HG03060 (cell line): ENCODE data around the gene FITM2.

Experiments used
- ATAC-seq: cut with Tn5 transposase; IDR thresholded peaks from one replicate; pipeline ENCODE4 v1.9.1; 2021; ENCODE audit warnings: low read depth, moderate number of reproducible peaks; ENCODE audit not compliant: unreplicated experiment

FITM2 gene

DNA sequence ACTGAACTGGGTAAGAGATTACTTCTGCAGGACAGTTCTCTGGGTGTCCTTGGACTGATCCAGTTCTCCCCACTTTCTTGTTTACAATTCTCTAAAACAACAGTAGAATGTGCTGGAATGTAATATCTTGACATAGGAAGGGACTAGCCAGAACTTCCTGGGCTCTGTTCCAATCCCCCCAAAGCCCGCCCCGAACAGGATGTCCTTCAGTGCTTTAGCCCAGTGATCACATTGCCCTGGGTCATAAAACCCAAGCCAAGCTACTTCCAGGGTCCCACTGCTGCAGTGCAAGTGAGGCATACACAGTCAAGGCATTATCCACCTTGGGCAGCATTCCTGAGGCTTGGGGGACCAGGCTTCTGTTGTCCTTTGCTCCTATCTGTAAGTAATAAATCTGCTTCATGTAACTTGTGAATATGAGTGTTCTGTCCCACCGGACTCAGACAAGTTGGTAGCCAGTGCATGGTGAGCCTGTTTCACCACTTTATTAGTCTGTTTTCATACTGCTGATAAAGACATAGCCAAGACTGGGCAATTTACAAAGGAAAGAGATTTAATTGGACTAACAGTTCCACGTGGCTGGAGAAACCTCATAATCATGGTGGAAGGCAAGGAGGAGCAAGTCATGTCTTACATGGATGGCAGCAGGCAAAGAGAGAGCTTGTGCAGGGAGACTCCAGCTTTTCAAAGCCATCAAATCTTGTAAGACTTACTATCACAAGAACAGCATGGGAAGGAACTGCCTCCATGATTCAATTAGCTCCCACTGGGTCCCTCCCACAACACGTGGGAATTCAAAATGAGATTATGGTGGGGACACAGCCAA is 23.5 kb downstream of the FITM2 start:
- no peak for ATAC-seq

GRCh38 chr20:44284032-44284431 is 27.0 kb downstream of the FITM2 start:
- no peak for ATAC-seq

- ATAC-seq, result no peak
Observed at GRCh38 chr20:44282192-44282591, 28.8 kb downstream of the FITM2 start.

- ATAC-seq, result no peak
Observed at GRCh38 chr20:44280387-44280786, 30.6 kb downstream of the FITM2 start.

DNA sequence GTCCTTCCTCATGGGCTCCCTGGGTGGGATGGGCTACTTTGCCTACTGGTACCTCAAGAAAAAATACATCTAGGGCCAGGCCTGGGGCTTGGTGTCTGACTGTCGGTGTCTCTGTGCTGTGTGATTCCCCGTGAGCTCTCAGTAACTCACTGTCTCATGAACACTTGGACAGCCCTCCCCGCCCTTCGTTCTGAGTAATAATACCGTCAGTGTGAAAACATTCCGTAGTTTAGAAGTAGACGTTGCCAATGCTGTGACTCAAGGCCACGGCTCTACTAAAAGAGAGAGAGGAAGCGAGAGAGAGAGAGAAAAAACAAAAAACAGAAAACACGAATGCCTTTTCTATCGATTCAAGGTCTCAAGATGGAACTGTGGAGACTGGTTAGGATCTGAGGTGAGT is 31.8 kb downstream of the FITM2 start:
- no peak for ATAC-seq

GRCh38 chr20:44274303-44275017 is 36.5 kb downstream of the FITM2 start:
- ATAC-seq, result no peak

DNA sequence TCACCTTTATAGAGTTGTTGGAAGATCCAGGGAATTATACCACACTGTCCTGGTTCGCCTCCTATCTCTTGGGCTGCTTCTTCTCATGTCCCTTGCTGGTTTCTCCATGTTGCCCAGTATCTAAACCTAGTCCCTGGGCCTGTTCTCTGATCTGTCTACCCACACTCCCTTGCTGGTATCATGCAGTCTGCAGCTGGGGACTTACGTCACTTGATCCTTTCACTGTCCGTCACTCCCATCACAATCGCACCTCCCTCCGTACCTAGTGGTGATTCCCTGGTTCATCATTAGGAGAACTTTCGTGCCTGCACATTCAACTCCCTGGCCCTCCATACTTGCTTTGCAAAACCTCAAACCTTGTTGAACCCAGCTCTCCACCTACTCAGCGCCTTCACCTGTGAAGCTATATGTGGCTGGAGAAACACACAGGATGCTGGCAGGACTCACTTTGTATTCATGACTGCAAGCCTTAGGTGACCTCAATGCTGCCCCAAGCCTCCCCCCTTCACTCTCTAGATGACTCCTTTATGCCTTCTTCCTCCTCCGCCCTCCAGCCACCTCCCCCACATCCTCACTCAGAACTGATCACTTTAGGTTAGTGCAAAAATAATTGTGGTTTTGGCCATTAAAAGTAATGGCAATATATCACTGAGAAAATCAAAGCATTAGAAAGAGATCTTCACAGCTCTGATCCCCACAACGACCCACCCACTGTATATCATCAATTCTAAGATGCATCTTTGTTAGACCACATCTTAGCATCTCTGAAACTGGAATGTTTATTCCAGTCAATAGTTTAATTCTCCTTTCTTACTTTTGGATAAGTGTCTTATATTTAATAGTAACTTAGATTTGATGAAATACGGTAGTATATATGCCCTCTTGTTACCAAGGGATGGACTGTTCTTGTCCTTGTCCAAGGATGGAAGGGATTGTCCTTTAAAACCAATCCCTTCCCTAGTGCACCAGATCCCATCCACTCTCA is 37.5 kb downstream of the FITM2 start:
- ATAC-seq, result no peak

DNA sequence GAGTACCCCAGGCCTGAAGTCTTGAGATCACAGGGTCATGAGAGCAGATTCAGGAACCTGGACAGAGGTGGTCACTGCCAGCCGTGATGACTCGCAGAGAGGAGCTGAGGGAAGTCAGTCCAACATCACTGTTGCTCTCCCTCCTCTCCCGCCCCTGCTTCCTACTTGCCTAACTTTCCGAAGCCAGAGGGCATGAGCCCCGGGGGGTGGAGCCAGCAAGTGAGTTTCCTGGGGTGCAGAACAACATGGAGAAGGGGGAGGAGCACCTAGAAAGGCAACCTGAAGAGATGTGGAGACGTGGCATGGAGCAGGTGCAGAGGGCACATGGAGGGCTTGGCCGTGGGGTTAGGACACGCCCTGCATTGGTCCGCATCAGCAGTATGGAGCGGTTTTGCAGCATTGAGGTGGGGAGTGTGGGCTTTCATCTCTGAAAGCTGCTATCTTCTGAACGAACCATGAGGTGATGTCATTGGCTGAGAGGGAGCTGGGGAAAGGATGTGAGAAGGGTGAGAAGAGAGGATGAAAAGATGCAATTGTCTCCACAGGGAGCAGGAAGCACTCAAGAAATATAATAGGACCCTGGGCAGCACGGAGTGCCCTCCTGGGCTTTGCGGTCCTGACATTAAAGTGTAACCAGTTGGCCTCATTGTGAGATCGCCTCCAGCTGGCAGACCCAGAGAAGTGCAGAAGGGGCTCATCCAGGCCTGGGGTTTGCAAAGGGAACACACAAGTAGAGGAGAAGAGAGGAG is 38.9 kb downstream of the FITM2 start:
- no peak for ATAC-seq

DNA sequence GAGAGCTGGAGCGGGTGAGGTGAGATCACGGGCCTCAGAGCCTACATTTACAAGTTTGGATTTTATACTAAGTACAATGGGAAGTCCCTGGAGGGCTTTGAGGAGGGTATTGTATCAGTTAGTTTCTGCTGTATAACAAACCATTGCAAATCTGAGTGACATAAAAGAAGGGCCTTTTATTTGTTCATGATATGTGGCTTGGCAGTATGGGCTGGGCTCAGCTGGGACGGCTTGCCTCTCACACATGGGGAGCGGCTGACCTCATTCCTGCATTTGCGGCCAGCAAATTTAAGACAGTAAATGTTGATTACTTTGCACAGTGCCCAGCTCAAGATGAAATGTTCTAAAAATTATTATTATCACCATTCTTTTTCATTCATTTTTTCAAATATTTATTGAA is 42.2 kb downstream of the FITM2 start:
- no peak for ATAC-seq

- ATAC-seq, result no peak
Observed at GRCh38 chr20:44264287-44264686, 46.7 kb downstream of the FITM2 start.

DNA sequence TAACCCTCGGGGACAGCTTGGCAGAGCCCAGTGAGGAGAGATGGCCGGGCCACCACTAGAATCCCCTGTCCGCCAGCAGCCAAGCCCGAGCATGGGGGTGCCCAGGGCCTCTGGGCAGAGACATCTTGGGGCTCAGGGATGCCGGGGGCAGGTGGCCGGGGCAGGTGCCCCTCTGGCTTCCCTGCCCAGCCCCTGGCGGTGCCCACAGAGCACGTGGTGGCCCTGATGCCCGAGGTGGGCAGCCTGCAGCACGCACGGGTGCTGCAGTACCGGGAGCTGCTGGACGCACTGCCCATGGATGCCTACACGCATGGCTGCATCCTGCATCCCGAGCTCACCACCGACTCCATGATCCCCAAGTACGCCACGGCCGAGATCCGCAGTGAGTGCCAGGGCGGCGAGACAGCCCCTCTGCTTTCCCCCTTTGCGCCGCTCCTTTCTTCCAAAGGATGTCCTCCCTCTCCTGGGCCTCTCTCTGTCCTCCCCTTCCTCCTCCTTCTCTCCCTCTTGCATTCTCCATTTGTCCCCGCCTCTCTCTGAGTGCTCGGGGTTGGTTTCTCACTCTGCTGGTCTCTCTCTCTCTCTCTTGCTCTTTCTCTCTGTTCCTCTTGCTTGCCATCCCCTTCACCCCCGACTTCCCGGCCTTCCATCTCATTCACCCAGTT is 52.6 kb downstream of the FITM2 start:
- no peak for ATAC-seq

- no peak for ATAC-seq
Observed at GRCh38 chr20:44256961-44257360, 54.0 kb downstream of the FITM2 start.

DNA sequence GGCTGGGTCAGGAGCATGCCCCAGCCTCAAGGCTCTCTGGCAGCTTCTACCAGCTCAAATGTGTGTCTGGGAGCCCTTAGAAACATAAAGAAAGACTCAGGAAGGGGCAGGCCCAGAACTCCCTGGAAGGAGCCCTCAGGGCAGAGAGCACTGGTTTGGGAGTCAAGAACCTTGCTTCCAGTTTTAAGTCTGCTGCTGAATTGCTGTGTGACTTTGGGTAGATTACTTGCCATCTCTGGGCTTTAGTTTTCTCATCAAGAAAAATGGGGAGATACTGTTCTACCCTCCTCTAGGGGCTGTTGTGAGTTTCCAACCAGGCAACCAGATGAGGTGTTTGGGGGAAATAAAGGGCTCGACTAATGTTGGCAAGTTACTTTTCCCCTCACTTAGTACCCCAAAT is 55.1 kb downstream of the FITM2 start:
- ATAC-seq, result no peak

DNA sequence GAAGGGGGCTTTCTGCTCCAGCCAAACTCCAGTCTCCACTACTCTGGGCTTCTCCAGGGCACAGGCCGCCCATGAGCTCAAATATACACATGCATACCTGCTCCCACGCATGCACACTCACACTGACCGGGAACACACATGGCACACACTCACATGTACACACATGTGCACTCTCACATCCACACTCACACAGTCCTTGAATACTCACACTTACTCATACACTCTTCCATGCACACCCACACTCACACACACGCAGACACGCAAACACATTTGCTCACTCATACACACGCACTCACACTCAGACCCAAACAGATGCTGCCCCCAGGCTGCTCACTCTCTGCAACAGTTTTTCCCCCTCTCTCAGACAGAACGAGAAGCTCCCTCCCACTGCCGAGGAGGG is 56.9 kb downstream of the FITM2 start:
- no peak for ATAC-seq

GRCh38 chr20:44253528-44253927 is 57.5 kb downstream of the FITM2 start:
- ATAC-seq, result no peak
